GM18499 (cell line): ENCODE measurements around the gene KANSL1L.
A peak's percentile ranks its signal among the peaks of the same experiment; 100 is the strongest.
"Not testable (repeated sequence)": the region's sequence is repeated elsewhere in the genome, so short reads cannot be mapped to it uniquely, and the experiment has no call there.

Experiments used
- ATAC-seq: cut with Tn5 transposase; IDR thresholded peaks from one replicate; pipeline ENCODE4 v1.9.1; 2021; ENCODE audit warnings: moderate number of reproducible peaks; ENCODE audit not compliant: insufficient read depth, unreplicated experiment

Gene KANSL1L

GRCh38 chr2:210180477-210180876, 9.3 kb upstream of the KANSL1L start:
- ATAC-seq: no peak

DNA sequence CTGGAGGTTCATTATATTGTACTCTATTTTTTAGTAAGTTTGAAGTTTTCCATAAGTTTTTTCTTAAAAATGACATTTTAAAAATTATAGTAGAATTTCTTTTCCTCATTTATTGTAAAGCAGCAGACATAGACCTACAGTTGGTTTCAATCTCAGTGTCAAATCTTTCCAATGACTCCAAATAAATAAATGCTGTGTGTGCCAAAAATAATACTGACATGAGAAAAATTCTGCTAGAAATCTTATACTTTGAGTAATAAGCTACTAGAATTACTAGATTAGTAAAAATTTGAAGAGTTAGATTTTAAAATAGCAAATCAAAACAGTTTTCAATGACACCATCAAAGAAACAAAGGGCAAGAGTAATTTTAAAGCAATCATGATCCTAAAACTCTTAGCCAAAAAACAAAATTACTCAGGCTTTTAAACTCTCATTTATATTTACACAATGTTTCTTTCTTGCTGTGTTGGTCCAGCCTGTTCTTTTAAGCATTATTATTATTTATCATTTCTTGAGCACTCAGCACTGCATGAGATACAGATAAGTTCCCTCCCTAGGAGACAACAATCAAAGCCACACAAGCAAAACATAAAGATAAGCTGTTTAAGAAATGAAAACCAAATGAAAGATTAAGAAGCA, 8.3 kb upstream of the KANSL1L start:
- no peak for ATAC-seq

DNA sequence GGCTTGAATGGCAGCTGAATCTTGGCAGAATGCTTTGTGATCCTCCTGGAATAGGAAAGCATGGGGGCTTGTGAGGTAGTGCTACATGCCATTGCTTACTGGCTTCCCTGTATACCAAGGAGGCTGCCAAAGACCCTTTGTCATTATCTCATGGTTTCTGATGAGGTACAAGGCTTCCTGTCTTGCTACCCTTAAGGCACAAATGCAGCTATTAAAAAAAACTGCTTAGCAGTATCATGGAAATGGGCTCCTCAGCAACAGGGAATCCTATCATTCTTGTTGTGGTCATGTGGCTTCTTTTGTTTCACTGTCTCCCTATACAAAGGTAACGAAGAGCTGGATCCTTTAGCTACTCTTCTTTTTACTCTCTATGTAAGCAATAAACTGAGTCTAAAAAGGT, 6.6 kb upstream of the KANSL1L start:
- ATAC-seq: no peak

GRCh38 chr2:210177115-210177514, 5.9 kb upstream of the KANSL1L start:
- not testable (repeated sequence) for ATAC-seq

DNA sequence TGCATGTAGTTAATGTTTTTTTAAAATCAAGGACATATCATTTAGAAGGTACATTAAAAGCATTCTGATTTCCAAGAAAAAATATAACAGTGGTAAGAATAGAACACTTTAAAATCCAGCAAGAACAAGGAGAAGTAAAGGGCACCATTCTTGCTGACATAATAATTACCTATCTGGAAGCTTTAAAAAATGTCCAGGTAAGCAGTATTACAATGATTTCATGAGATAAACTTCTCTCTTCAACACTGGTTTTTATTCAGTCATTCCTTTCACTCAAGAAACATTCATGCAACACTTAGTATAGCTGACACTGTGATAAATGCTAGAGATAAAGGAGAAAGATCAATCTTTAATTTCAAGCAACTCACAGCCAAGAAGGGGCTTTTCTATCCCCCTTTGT, 2.9 kb upstream of the KANSL1L start:
- ATAC-seq: no peak

DNA sequence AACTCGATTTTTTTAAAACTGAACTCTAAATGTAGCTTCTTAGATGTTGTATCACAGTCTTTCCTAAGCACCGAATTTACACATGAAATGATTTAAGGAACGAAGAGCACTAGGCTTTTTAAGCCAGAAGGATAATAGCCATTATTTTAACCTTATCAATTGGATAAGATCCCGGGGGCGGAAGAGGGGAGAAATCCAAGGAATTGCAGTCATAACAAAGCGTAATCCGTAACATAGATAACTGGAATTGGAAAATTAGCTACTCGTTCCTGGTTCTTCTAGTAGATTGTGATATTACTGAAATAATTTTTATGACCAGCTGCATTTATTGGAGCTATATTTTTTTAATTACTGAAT, 988 bp upstream of the KANSL1L start:
- no peak for ATAC-seq

- peak; percentile 54 for ATAC-seq
Measured at GRCh38 chr2:210170446-210171303, 534 bp downstream of the KANSL1L start.

DNA sequence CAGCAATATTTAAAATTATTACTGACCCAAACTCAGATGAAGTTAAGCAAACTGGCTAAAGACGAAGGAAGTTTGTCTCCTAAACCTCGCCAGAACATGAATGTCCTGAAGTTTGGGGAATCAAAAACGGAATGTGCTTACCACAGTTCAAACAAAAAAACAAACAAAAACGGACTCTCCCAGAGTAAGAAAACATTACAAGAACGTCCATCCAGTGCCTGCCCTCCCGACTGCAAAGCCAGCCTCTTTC, 1.1 kb downstream of the KANSL1L start:
- ATAC-seq: no peak

GRCh38 chr2:210169516-210170195, 1.6 kb downstream of the KANSL1L start:
- ATAC-seq: peak; percentile 44

GRCh38 chr2:210167227-210167626, 4.0 kb downstream of the KANSL1L start:
- ATAC-seq: no peak

DNA sequence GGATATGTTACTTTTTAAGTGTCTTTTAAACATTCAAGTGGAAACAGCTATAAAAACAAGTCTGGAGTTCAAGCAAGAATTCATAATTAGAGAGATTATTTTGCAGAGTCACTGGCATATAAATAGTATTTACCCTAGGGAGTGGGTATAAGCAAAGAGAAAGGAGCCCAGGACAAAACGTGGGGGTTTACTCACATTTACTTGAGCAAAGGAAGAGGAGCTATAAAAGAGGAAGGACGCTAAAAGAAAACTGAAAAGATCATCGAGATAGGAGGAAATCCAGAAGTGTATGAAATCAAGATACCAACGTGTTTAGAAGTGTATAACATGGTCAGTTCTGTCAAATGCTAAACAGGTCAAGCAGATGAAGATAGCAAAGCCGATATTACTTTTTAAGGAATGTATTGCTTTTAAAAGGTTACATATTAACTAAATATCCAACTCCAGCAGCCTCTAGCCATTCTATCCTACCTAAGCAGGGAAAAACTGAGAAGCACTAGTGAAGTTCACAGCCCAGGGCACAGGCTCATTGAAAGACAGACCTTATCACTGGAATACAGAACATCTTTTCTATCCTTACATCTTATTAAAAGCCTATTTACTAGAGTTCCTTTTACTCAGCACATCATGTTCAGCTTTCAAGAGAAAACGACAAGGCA, 8.6 kb downstream of the KANSL1L start:
- ATAC-seq: no peak

- no peak for ATAC-seq
Measured at GRCh38 chr2:210159059-210159458, 12.2 kb downstream of the KANSL1L start.

- ATAC-seq: no peak
Measured at GRCh38 chr2:210158236-210158635, 13.0 kb downstream of the KANSL1L start.

- no peak for ATAC-seq
Measured at GRCh38 chr2:210157526-210157925, 13.7 kb downstream of the KANSL1L start.

DNA sequence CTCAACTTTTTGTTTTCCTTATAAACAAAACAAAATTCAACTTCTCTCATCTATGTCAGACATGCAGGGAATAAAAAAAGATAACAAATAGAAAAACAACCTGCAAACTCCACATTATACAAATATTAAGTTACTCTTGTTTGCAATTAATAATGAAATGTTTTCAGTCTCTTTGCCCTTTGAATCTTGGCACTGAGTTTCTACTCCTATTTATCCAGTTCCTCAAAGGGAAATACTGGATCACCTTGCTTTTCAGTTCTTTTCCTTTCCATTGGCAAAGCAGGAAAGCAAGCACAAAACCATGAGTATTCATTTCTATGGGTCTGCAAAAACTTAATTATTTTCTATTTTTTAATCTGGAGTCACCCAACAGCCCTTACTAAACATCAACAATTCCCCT, 23.6 kb downstream of the KANSL1L start:
- no peak for ATAC-seq

GRCh38 chr2:210132239-210132638, 39.0 kb downstream of the KANSL1L start:
- ATAC-seq: no peak

DNA sequence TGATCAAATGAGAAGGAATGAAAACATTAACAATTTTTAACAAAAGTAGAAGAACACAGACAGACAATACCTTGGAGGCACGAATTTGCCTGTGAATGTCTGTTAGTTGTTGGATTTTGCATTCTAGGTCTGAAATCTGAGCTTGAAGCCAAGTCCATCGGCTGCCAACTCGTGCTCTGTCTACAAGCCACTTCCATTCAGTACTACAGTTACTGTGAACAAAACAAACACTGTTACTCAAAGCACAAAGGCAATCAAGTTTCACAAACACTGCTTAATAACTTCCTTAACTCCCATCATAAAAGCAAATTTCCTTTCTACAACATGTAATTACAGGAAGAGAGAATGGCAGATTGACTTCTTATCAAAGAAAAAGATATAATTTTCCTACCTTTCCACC, 42.2 kb downstream of the KANSL1L start:
- no peak for ATAC-seq

DNA sequence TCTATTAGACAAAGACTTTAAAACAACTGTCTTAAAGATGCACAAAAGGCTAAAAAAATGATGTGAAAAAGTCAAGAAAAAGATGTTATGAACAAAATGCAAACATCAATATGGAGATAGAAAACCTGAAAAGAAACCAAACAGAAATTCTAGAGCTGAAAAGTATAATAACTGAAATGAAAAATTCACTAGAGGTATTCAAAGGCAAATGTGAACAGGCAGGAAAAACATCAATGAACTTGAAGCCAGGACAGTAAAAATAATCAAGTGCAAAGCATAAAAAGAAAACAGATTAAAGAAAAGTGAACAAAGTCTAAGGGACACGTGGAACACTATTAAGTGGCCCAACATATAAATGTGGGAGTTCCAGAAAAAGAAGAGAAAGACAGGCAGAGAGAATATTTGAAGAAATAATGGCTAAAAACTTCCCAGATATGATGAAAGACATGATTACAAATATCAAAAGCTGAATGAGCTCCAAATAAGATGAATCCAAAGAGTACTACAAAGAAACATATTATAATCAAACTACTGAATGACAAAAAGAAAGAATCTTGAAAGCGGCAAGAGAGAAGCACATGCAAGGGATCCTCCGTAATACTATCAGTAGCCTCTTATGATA, 57.5 kb downstream of the KANSL1L start:
- ATAC-seq: no peak

DNA sequence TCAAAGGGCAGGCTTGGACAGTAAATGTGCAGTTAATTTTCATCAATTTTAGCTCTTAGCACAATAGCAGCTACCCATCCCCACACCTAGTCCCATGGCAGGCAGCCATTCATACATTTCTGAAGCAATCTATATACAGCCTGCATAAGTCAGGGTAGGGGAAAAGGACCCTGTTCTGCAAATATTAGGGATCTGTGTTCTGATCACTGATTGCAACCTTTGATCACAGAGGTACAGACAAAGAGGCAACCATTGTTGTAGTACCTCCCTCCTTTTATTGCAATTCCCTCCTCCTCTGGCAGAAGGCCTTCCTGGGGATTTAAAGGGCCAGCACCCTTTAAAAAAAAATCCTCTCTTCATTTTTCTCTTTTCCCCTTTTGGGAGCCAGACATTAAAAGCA, 58.3 kb downstream of the KANSL1L start:
- ATAC-seq: no peak

GRCh38 chr2:210099940-210100339, 71.3 kb downstream of the KANSL1L start:
- ATAC-seq: no peak

- ATAC-seq: no peak
Measured at GRCh38 chr2:210094787-210095186, 76.4 kb downstream of the KANSL1L start.
